Activated effector memory CD4-positive, alpha-beta T cell treated with Interleukin-2 at 50 U/mL for 16 hours (primary cell): ENCODE results near the gene PROX1.

Experiments
- DNase-seq: peaks from one replicate; pipeline ENCODE4 v3.0.0-alpha.2; 2020

Gene PROX1

GRCh38 chr1:214027498-214027897 lies 39.7 kb downstream of the PROX1 start:
- DNase-seq, result no peak

DNA sequence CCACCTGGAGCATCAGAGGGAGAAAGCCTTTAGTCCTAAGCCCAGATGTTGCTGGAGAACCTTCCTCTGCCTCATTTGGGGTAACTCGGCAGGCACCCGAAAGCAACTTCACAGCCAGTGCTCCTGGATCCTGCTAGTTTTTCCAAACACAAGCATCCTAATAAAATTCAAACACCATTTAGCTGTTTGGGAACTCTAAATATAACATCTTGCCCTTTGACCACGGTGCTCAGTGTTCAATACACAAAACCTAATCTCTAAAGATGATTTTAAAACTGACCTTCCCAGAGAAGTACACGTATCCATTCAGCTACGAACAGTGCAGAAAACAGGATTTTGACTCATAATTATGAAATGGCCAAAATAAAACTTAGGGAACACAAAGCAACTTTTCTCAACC lies 40.3 kb downstream of the PROX1 start:
- no peak for DNase-seq

DNA sequence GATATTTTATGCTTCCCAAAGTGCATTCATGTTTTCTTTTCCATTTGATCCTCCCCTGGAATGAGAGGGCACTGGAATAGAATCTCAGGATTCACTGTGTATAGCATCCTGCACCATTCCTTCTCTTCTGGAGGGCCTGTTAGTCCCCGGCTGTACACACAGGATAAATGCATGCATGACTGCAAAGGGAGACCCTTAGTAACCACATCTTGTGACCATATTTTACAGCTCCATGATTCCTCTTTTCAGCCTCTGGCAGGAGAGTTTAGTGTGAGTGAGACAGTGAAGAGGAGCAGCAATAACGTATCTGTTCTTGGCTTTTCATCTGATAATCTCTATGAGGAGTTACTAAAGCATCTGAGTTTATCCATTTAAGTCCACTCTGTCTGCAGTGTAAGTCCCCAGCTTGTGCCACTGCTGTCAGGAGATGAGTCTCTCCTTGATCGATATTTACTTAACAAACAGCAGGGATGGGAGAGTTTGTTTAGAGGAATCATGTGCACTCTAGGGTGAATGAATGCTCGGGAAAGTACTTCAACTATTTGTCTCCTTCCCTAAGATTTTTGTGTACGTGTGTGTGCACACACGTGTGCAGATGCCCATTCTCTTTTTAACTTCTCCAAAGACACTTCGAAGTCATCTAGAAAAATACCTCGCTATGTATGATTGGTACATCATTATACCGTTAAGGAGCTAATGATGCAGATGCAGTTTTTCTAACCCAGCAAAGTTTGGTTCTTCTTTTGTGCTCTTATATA lies 41.1 kb downstream of the PROX1 start:
- no peak for DNase-seq

DNA sequence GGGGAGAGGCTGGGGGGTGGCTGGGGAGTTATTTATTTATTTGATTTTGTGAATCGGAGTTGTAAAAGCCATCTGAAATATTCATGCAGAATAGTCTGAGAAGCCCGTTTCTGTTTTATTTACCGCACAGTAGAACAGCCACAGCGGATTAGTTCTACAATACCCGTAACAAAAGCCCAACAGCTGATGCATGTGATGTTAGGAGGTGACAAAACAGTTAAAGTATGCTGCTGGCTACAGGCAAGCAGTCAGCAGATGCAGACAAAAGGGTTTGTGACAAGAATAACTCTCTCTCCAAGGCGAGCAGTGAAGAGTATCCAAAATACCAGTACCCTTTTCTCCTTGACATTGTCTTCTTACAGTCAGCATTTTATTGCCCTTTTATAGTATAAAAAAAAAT lies 42.0 kb downstream of the PROX1 start:
- no peak for DNase-seq

DNA sequence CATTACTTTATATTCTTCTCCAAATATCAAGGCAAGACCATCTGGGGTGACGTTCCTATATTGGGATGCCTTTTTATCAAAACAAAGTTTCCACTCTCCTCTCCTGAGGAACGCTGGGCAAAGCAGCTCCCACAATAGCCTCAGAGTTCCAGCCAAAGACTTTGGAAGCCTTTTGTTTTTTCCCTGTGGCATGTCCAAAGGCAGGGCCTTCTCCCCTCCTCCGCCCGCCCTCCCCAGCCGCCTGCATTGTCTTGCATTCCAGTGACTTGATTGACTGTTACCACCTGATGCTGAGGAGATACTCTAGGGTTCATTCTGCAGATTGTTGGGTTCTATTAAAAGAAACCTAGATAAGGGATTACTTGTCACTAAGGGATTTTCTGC lies 43.5 kb downstream of the PROX1 start:
- DNase-seq, result no peak

DNA sequence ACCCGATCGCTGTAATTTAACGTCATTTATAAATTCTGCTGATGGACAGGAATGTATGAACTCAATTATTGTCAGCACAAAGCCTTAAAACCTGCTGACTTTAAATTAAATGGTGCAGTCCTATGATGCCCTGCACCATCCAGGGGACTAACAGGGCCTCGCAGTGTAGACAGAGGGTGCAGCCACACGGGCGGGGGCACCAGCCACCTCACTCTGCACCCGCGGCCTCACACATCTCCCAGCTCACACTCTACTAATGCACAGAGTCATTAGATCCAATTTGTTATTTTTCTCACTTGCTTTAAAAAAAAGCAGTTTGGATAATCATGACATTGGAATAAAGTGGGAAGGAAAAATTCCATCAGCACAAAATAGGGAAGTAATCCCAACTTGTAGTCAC lies 49.7 kb downstream of the PROX1 start:
- DNase-seq, result no peak

DNA sequence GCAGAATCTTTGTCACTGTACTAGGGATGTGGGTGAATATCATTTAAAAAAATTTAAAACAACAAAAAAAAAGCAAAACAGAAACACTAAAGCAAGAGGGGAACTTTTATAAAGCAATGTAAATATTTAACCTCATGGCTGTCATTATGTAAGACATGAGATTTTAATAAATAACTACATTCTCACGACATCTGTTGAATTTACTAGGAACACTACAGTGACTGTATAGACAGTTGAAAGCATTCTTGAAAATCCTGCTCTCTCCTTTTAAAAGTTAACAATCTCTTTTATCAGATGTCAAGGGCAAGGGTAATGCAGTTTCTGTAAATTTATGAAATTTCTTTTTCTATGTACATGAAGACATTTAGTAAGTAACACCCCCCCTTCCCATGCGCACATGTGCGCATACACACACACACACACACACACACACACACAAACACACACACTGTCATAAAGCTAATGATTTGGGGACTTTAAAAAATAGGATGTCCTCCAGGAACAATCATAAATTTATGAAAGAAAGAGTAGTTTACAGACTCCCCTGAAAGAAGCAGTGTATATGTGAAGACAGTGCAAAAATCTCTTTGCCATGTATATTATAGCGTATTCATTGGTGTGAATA lies 51.7 kb downstream of the PROX1 start:
- no peak for DNase-seq

GRCh38 chr1:214043167-214043566 lies 55.4 kb downstream of the PROX1 start:
- no peak for DNase-seq

DNA sequence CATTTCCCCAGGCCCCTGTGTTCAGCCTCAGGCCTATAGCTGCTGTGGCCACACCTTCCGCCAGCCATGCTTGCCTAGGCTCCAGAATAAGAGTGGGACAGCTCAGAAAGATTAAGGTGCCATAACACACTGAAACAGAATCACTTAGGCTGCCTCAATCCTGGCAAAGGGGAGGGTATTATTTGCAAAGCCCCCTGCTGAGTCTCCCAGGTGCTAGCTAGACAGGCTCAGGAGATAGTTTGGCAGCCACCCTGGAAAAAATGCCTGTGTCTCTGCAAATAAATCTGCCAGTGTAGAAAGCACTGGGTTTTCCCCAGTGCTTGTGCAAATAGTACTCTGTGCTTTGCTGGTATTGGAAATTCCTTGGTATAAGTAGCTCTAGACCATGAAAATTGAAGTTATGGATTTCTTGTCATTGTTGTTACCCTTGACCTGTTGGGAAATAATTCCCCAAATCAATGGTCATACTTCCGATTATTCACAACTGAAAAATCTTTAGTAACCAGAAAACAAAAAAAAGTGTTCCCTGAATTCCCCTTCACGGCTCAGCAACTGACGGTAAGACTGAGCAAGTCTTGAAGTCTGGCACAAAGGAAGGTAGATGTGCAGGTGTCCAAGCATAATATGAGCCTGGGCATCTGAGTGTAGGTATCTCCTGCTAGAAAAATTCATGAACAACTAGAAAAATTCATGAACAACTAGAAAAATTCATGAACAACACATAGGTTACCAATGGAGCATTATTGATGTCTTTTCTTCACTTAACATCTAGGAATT lies 56.9 kb downstream of the PROX1 start:
- no peak for DNase-seq

- no peak for DNase-seq
These were observed 63.0 kb downstream of the PROX1 start for GRCh38 chr1:214050513-214051401.

GRCh38 chr1:214051786-214052185 lies 64.0 kb downstream of the PROX1 start:
- DNase-seq, result no peak

GRCh38 chr1:214058076-214058475 lies 70.3 kb downstream of the PROX1 start:
- no peak for DNase-seq

- no peak for DNase-seq
These were observed 78.4 kb downstream of the PROX1 start for GRCh38 chr1:214066190-214066589.

DNA sequence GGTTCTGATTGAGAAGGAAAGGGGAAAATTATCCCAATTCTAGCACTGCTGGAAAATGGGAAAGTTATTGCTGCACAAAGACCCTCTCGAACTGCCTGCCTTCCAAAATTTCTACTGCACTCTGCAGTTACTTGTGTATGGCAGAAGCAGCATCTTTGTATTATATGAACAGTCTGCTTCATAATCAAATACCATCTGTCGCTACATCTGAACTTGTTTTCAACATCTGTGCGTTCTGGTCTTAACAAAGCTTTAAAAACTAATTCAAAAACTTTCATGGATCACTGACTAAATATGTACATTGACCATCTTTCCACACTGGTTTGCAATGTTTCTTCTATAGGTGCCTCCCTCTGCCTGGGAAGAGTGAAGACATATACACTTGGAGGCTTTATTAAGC lies 79.2 kb downstream of the PROX1 start:
- DNase-seq, result no peak

DNA sequence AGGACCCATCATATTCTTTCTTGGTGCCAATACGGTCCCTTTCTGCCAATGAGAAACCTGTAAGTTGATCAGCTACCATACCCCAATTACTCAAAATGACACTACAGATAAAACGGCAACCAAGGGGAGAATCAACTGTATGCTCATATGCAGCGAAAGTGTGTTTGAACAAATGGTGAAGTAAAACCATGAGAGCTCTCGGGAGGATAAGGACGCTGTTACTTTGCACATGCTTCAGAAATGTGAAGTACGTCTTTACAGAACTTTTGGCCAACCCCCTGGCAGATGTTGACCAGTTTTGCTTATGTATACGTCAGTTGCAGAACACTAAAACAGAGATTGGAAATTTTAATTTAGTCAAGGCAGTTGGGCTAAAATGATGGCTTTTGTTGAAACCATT lies 79.6 kb downstream of the PROX1 start:
- no peak for DNase-seq

- DNase-seq, result no peak
These were observed 80.3 kb downstream of the PROX1 start for GRCh38 chr1:214067853-214068703.

- DNase-seq, result no peak
These were observed 81.2 kb downstream of the PROX1 start for GRCh38 chr1:214068979-214069378.

DNA sequence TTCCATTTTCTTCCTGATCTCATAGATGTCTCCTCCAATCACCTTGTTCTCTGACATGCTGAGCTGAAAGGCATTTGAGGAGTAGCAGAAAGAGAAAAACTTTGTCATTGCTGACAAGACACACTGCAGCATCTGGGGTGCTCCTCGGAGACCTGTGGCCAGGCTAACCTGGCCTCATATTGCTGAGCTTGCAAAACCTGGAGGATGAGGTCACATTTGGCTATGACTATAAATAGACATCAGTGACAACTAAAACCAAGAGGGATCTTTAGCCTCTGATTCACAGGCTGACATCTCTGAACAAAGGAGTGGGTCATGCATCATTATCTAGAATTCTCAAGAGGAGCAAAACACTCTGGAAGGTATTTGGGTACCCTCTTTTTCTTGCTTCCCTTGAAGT lies 83.7 kb downstream of the PROX1 start:
- DNase-seq, result no peak

GRCh38 chr1:214072426-214073157 lies 84.8 kb downstream of the PROX1 start:
- no peak for DNase-seq

DNA sequence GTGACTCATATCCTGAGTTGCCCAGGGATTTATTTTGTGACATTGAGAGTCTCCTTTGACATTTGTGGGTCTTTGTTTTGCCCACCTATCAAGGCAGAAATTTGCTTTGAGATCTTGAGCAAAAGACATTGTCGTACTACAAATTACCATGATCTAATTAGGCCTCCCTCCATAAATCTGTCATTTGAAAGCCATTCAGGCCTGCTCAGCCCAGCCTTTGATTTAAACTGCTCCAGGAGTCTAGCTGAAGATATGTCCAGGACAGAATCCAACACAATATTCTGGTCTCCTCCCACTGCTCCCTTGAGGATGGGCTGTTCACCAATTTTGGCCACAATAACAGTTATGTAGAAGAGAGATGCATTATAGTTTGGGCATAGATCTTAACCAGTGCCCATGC lies 86.7 kb downstream of the PROX1 start:
- no peak for DNase-seq

DNA sequence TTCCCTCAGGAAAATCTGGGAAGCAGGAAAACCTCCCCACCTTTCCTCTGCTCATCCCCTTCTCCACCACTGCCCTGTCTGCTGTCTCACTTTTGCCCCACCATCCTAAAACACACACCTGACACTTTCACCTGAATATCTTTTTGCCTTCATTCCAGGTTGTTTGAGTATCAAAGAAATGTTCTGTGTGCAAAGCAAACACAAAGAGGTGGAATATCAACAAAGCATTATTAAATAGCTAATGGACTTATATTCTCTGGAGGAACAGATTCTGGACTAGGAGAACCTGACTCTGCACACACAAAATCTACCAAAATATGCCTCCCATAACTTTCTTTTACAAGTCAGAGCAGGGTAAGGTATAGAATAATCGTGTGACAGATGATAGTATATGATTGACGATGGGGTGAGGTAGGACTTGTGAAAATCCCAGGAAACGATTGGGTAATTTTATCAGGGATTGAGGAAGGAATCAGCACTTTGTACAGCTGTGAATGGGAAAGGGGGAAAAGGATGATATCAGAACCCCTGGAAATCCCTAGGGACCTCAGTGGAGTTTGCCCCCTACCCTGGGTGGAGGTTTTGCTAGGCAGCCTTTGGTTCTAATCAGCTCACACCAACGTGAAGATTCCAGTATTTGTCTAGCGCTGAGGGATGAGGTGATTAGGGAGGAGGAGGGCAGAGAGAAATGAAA lies 87.7 kb downstream of the PROX1 start:
- no peak for DNase-seq
